Caco-2 (cell line): Measurements from ENCODE around the gene NARF. TPM values are rescaled to one million over a fixed set of nuclear protein-coding genes. Genes with fewer than 3 reads are reported as not detected.

Experiments used
- BruUV-seq: library from RNA; stranded (reverse); fragments of 400-500 nt; replicated peaks from 2 replicates; lab custom pipeline; 2021; lab: Mats Ljungman, UMichigan
- CTCF ChIA-PET: fragments of 300-600 bp; sonication (Branson Sonifier 250); formaldehyde crosslinking; loops from one replicate; lab custom pipeline; 2022; ENCODE audit warnings: antibody characterized with exemption; lab: Charles Lee
- POLR2A ChIA-PET: fragments of 300-600 bp; sonication (Branson Sonifier 250); formaldehyde crosslinking; loops from one replicate; lab custom pipeline; 2022; ENCODE audit warnings: antibody characterized with exemption; lab: Charles Lee
- DNase-seq, 2 experiments: peaks; one replicate each; pipeline versions ENCODE4 v3.0.0 to v3.0.0-alpha.2; 2020 to 2022
- H3K27me3 ChIP-seq: replicated peaks from 2 replicates; pipeline ENCODE4 v1.6.0; 2011; ENCODE audit warnings: low read length; ENCODE audit not compliant: control insufficient read depth, insufficient read depth
- H3K36me3 ChIP-seq: 2 replicates; pipeline ENCODE4 v1.5.1; 2011; ENCODE audit warnings: low read length; ENCODE audit not compliant: control insufficient read depth, insufficient read depth
- H3K4me1 ChIP-seq: fragments of 250-450 bp; sonication (Bioruptor Pico); 2 replicates; pipeline ENCODE4 v1.5.1; 2020; ENCODE audit warnings: mild to moderate bottlenecking
- H3K4me3 ChIP-seq: 2 replicates; pipeline ENCODE4 v1.5.1; 2011; ENCODE audit warnings: low read depth, mild to moderate bottlenecking, control low read depth, low read length
- H3K9me3 ChIP-seq: fragments of 250-450 bp; sonication (Bioruptor Pico); 2 replicates; pipeline ENCODE4 v1.5.1; 2020; ENCODE audit warnings: mild to moderate bottlenecking, moderate library complexity
- H3K27ac Mint-ChIP-seq: one replicate; pipeline ENCODE4 v1.8.0; 2022; ENCODE audit warnings: mixed read lengths; ENCODE audit not compliant: unreplicated experiment
- H3K27me3 Mint-ChIP-seq: one replicate; pipeline ENCODE4 v1.8.0; 2022; ENCODE audit warnings: mixed read lengths; ENCODE audit not compliant: insufficient read depth, unreplicated experiment
- H3K36me3 Mint-ChIP-seq: one replicate; pipeline ENCODE4 v1.8.0; 2022; ENCODE audit warnings: mild to moderate bottlenecking, mixed read lengths; ENCODE audit not compliant: insufficient read depth, unreplicated experiment
- H3K4me1 Mint-ChIP-seq: one replicate; pipeline ENCODE4 v1.8.0; 2022; ENCODE audit warnings: low read depth, mixed read lengths; ENCODE audit not compliant: unreplicated experiment
- H3K4me3 Mint-ChIP-seq: one replicate; pipeline ENCODE4 v1.8.0; 2022; ENCODE audit warnings: mild to moderate bottlenecking, moderate library complexity, mixed read lengths; ENCODE audit not compliant: unreplicated experiment
- H3K9me3 Mint-ChIP-seq: one replicate; pipeline ENCODE4 v1.8.0; 2022; ENCODE audit warnings: mixed read lengths; ENCODE audit not compliant: unreplicated experiment
- CTCF ChIP-seq, 2 experiments: fragments of 200-600 bp in 1 of 2; IDR thresholded peaks; 1 replicate in 1 of 2; 2 replicates in 1 of 2; pipeline versions ENCODE4 v1.5.1 to v1.8.0; 2011 to 2022; ENCODE audit warnings: antibody characterized with exemption in 1 of 2, control low read depth in 1 of 2, inconsistent platforms in 1 of 2, low read depth in 1 of 2, low read length in 1 of 2, mild to moderate bottlenecking in 1 of 2, moderate library complexity in 1 of 2; ENCODE audit not compliant: insufficient read depth in 1 of 2, severe bottlenecking in 1 of 2, unreplicated experiment in 1 of 2
- intact Hi-C: fragments of 100-400 bp; cut with micrococcal nuclease; formaldehyde crosslinking; loops from one replicate; pipeline ENCODE4 v1.10.0; 2022; ENCODE audit not compliant: unreplicated experiment
- total RNA-seq: library from RNA; stranded (reverse); gene quantifications from 2 replicates; pipeline ENCODE4 v1.2.3, GENCODE V29; 2022

The NARF gene
- total RNA-seq, 1 experiment from 2014 or later, result 62.1 TPM

- DNase-seq, result no peak
- H3K4me3 ChIP-seq, result no peak overlapping the region
- no peak for TF ChIP-seq CTCF (IDR thresholded peaks at IDR 0.05; ENCODE audit: insufficient read depth in 1 of 2, low read depth in 1 of 2, low read length in 1 of 2, severe bottlenecking in 1 of 2, unreplicated experiment in 1 of 2)
- H3K27me3 ChIP-seq, result no peaks in the 10 kb centered on the region
- H3K36me3 ChIP-seq, result no peaks in the 10 kb centered on the region; the same call in 1 of the 2 replicates
- intact Hi-C loops, result loop anchor here (5.0 kb wide), 1 partner anchor 597 kb away; the partner anchor contains the start of gene MAFG
- H3K27me3 Mint-ChIP-seq, result no peaks in the 10 kb centered on the region
- peaks cover 58% of the 10 kb centered on the region for H3K36me3 Mint-ChIP-seq
- H3K4me1 Mint-ChIP-seq, result peaks cover 38% of the 10 kb centered on the region
- ChIA-PET POLR2A (no interaction called here), CTCF (no interaction called here)
- peak overlapping the region; percentile 29 for H3K4me3 Mint-ChIP-seq
- no peaks in the 10 kb centered on the region for H3K9me3 ChIP-seq
- peaks cover 34% of the 10 kb centered on the region for H3K4me1 ChIP-seq
- H3K27ac Mint-ChIP-seq, result peak overlapping the region; percentile 71
- no TSS peak for BruUV-seq
- no peaks in the 10 kb centered on the region for H3K9me3 Mint-ChIP-seq
Observed at GRCh38 chr17:82524540-82524939, 66.0 kb downstream of the NARF start.

- Mint-ChIP-seq H3K27me3 (no peaks in the 10 kb centered on the region), H3K4me1 (peaks cover 38% of the 10 kb centered on the region), H3K36me3 (peaks cover 63% of the 10 kb centered on the region), H3K27ac (peak overlapping the region; percentile 13), H3K4me3 (no peak overlapping the region), H3K9me3 (no peaks in the 10 kb centered on the region)
- no peak for DNase-seq
- ChIA-PET POLR2A (no interaction called here), CTCF (no interaction called here)
- no peaks in the 10 kb centered on the region; the same call in 1 of the 2 replicates for H3K36me3 ChIP-seq
- intact Hi-C loops, result no loop called here
- H3K27me3 ChIP-seq, result no peaks in the 10 kb centered on the region
- H3K9me3 ChIP-seq, result no peaks in the 10 kb centered on the region
- TF ChIP-seq CTCF (IDR thresholded peaks at IDR 0.05; ENCODE audit: insufficient read depth in 1 of 2, low read depth in 1 of 2, low read length in 1 of 2, severe bottlenecking in 1 of 2, unreplicated experiment in 1 of 2), result no peak
- no peak overlapping the region for H3K4me3 ChIP-seq
- no TSS peak for BruUV-seq
- H3K4me1 ChIP-seq, result peaks cover 42% of the 10 kb centered on the region
Observed at GRCh38 chr17:82525712-82526111, 67.2 kb downstream of the NARF start.

- Mint-ChIP-seq H3K4me3 (no peak overlapping the region), H3K9me3 (no peaks in the 10 kb centered on the region), H3K27me3 (no peaks in the 10 kb centered on the region), H3K36me3 (peaks cover 59% of the 10 kb centered on the region), H3K4me1 (peaks cover 31% of the 10 kb centered on the region), H3K27ac (peak overlapping the region; percentile 68)
- Histone ChIP-seq H3K4me3 (no peak overlapping the region), H3K9me3 (no peaks in the 10 kb centered on the region), H3K4me1 (peaks cover 31% of the 10 kb centered on the region), H3K36me3 (no peaks in the 10 kb centered on the region; the same call in 1 of the 2 replicates), H3K27me3 (no peaks in the 10 kb centered on the region)
- TF ChIP-seq CTCF (IDR thresholded peaks at IDR 0.05; ENCODE audit: insufficient read depth in 1 of 2, low read depth in 1 of 2, low read length in 1 of 2, severe bottlenecking in 1 of 2, unreplicated experiment in 1 of 2), result no peak
- BruUV-seq, result no TSS peak
- ChIA-PET CTCF (no interaction called here), POLR2A (no interaction called here)
- intact Hi-C loops, result no loop called here
- no peak for DNase-seq
Observed at GRCh38 chr17:82527898-82528297, 69.4 kb downstream of the NARF start.
